HG03460 (cell line): Measurements from ENCODE around the gene PCDHB5.
"Not testable (repeated sequence)": the region's sequence is repeated elsewhere in the genome, so short reads cannot be mapped to it uniquely, and the experiment has no call there.

Experiments used
- ATAC-seq: cut with Tn5 transposase; IDR thresholded peaks from one replicate; pipeline ENCODE4 v1.9.1; 2021; ENCODE audit not compliant: unreplicated experiment

PCDHB5 gene

DNA sequence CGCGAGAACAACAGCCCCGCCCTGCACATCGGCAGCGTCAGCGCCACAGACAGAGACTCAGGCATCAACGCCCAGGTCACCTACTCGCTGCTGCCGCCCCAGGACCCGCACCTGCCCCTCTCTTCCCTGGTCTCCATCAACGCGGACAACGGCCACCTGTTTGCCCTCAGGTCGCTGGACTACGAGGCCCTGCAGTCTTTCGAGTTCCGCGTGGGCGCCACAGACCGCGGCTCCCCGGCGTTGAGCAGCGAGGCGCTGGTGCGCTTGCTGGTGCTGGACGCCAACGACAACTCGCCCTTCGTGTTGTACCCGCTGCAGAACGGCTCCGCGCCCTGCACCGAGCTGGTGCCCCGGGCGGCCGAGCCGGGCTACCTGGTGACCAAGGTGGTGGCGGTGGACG, 16.6 kb downstream of the PCDHB5 start:
- not testable (repeated sequence) for ATAC-seq

GRCh38 chr5:141152096-141152495, 17.1 kb downstream of the PCDHB5 start:
- ATAC-seq, result not testable (repeated sequence)

DNA sequence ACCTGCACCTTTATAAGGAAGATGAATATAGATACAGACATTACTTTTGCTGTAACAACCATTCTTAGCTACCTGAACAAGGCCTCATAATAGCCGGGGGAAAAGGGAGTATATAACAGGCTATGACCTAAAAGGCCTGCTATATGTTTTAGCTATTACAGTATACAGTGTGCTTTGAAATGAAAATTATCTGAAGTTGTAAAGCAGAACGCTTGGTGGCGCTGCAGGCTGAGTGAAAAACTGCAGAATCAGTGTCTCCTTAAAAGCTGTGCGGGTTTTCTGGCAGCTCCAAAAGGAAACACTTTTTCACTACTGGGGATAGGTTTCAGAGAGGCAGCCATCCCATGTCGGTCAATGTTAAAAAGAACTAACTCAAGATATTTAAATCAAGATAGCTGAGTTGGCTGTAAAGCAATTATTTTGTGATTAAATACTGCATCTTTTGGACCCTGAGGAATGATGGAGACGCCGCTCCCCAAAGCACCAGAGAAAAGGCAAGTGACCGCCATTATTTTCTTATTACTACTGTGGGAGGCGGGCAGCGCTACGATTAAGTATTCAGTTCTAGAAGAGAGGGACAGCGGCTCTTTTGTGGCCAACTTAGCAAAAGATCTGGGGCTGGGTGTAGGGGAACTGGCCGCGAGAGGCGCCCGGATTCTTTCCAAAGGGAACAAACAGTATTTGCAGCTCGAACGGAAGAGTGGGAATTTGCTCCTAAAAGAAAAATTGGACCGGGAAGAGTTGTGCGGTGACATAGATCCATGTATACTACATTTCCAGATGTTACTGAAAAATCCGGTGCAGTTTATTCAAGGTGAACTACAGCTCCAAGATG, 20.8 kb downstream of the PCDHB5 start:
- ATAC-seq, result no peak

DNA sequence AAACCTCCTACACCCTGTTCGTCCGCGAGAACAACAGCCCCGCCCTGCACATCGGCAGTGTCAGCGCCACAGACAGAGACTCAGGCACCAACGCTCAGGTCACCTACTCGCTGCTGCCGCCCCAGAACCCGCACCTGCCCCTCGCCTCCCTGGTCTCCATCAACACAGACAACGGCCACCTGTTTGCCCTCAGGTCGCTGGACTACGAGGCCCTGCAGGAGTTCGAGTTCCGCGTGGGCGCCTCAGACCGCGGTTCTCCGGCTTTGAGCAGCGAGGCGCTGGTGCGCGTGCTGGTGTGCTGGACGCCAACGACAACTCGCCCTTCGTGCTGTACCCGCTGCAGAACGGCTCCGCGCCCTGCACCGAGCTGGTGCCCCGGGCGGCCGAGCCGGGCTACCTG, 22.4 kb downstream of the PCDHB5 start:
- not testable (repeated sequence) for ATAC-seq

DNA sequence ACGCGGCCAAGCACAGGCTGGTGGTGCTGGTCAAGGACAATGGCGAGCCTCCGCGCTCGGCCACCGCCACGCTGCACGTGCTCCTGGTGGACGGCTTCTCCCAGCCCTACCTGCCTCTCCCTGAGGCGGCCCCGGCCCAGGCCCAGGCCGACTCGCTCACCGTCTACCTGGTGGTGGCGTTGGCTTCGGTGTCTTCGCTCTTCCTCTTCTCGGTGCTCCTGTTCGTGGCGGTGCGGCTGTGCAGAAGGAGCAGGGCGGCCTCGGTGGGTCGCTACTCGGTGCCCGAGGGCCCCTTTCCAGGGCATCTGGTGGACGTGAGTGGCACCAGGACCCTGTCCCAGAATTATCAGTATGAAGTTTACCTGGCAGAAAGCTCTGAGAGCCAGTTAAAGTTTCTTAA, 22.9 kb downstream of the PCDHB5 start:
- not testable (repeated sequence) for ATAC-seq

DNA sequence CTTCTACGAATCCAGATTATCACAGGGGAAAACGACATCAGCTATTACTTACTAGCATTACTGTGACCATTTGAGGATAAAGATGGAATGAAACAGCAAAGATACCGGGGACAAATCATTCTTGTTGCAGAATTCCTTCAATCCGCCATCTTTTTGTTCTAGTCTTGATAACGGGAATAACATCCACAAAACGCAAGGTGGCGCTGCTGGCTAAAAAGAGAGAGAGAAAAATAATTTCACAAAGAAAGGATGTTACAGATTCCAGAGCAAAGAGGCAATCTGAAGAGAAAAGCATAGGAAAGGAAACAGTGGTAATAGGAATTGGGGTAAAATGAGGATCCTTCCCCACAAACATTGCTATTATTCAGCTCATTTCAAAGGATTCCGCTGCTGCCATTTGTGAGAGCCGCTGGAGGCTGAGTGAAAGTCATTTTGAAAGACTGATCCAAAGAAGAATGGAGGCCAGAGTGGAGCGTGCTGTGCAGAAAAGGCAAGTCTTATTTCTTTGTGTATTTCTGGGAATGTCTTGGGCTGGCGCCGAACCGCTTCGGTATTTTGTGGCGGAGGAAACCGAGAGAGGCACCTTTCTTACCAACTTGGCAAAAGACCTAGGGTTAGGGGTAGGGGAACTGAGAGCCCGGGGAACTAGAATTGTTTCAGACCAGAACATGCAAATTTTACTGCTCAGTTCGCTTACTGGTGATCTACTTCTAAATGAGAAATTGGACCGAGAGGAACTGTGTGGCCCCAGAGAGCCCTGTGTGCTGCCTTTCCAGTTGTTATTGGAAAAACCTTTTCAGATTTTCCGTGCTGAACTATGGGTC, 37.6 kb downstream of the PCDHB5 start, which contains the start of gene PCDHB7:
PCDHB7 (plus strand) TSS at position 264 of the 824 bp plus-strand sequence; CDS start at position 456, 192 bp downstream.
- no peak for ATAC-seq

DNA sequence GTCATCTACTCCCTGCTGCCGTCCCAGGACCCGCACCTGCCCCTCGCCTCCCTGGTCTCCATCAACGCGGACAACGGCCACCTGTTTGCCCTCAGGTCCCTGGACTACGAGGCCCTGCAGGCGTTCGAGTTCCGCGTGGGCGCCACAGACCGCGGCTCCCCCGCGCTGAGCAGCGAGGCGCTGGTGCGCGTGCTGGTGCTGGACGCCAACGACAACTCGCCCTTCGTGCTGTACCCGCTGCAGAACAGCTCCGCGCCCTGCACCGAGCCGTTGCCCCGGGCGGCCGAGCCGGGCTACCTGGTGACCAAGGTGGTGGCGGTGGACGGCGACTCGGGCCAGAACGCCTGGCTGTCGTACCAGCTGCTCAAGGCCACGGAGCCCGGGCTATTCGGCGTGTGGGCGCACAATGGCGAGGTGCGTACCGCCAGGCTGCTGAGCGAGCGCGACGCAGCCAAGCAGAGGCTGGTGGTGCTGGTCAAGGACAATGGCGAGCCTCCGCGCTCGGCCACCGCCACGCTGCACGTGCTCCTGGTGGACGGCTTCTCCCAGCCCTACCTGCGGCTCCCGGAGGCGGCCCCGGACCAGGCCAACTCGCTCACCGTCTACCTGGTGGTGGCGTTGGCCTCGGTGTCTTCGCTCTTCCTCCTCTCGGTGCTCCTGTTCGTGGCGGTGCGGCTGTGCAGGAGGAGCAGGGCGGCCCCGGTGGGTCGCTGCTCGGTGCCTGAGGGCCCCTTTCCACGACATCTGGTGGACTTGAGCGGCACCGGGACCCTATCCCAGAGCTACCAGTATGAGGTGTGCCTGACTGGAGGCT, 39.5 kb downstream of the PCDHB5 start:
- ATAC-seq, result not testable (repeated sequence)

- no peak for ATAC-seq
Measured at GRCh38 chr5:141175933-141176332, 40.9 kb downstream of the PCDHB5 start.

DNA sequence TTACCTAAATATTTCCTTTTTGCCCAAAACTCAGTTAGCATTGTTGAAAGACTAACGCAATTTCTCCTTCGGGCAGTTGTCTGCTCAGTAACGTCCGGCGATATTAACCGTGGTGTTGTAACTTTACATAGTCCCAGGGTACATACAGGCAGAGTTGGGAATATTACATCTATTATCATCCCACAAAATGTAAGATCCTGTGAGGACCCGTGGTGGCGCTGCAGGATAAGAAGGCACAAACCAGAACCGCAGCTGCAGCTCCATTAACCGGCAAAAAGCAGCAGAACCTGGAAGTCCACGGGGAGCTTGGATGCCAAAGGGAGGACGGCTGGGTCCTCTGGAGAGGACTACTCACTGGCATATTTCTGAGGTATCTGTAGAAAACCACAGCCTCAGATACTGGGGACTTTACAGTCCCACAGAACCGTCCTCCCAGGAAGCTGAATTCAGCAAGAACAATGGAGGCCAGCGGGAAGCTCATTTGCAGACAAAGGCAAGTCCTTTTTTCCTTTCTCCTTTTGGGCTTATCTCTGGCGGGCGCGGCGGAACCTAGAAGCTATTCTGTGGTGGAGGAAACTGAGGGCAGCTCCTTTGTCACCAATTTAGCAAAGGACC, 42.7 kb downstream of the PCDHB5 start, which contains the start of gene PCDHB8:
PCDHB8 (plus strand) TSS at position 214 of the 615 bp plus-strand sequence; CDS start at position 459, 245 bp downstream.
- not testable (repeated sequence) for ATAC-seq

DNA sequence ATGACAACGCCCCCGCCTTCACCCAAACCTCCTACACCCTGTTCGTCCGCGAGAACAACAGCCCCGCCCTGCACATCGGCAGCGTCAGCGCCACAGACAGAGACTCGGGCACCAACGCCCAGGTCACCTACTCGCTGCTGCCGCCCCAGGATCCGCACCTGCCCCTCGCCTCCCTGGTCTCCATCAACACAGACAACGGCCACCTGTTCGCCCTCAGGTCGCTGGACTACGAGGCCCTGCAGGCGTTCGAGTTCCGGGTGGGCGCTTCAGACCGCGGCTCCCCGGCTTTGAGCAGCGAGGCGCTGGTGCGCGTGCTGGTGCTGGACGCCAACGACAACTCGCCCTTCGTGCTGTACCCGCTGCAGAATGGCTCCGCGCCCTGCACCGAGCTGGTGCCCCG, 44.4 kb downstream of the PCDHB5 start:
- ATAC-seq, result not testable (repeated sequence)

DNA sequence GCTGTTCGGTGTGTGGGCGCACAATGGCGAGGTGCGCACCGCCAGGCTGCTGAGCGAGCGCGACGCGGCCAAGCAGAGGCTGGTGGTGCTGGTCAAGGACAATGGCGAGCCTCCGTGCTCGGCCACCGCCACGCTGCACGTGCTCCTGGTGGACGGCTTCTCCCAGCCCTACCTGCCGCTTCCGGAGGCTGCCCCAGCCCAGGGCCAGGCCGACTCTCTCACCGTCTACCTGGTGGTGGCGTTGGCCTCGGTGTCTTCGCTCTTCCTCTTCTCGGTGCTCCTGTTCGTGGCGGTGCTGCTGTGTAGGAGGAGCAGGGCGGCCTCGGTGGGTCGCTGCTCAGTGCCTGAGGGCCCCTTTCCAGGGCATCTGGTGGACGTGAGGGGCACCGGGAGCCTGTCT, 44.9 kb downstream of the PCDHB5 start:
- not testable (repeated sequence) for ATAC-seq

DNA sequence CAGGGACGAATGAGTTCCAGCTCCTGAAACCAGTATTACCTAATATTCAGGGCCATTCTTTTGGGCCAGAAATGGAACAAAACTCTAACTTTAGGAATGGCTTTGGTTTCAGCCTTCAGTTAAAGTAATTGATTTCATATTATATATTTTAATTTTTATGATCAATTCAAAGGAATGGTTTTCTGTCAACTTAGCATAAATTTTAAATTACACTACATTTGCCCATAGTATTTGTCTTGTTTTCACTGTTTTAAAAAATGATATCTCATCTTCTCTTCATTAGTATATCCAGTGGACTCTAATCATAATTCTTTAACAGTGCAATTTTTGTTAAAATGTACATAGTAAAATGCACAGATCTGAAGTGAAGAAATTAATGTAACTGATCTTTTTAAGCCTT, 45.3 kb downstream of the PCDHB5 start:
- no peak for ATAC-seq

GRCh38 chr5:141182248-141182647, 47.2 kb downstream of the PCDHB5 start, which contains the start of gene PCDHB16:
Gene PCDHB16 (plus strand): TSS chr5:141182387. CDS start chr5:141182560, 173 bp downstream.
- ATAC-seq, result no peak

DNA sequence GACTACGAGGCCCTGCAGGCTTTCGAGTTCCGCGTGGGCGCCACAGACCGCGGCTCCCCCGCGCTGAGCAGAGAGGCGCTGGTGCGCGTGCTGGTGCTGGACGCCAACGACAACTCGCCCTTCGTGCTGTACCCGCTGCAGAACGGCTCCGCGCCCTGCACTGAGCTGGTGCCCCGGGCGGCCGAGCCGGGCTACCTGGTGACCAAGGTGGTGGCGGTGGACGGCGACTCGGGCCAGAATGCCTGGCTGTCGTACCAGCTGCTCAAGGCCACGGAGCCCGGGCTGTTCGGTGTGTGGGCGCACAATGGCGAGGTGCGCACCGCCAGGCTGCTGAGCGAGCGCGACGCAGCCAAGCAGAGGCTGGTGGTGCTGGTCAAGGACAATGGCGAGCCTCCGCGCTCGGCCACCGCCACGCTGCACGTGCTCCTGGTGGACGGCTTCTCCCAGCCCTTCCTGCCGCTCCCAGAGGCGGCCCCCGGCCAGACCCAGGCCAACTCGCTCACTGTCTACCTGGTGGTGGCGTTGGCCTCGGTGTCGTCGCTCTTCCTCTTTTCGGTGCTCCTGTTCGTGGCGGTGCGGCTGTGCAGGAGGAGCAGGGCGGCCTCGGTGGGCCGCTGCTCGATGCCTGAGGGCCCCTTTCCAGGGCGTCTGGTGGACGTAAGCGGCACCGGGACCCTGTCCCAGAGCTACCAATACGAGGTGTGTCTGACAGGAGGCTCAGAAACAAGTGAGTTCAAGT, 49.3 kb downstream of the PCDHB5 start:
- not testable (repeated sequence) for ATAC-seq

DNA sequence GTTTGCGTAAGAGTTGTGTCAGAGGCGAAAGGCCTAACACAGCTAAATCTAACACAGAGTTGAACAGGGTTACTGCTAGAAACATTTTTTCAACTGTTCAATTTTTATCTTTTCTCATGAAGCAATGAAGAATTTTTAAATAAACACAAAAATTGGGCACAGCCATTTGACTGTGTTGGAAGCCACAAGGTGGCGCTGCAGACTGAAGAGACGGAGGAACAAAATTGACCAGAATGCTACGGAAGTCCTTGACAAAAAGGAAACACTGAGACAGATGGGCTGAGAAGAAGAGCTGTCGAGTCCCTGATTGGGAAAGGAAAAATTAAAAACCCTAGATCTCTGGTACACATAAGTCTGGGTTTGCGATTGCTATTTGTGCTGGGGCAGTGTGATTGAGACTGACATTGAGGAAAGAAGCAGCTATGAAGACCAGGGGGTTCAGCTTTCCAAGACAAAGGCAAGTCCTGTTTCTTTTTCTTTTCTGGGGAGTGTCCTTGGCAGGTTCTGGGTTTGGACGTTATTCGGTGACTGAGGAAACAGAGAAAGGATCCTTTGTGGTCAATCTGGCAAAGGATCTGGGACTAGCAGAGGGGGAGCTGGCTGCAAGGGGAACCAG, 52.0 kb downstream of the PCDHB5 start, which contains the start of gene PCDHB9:
PCDHB9 (plus strand) TSS at position 265 of the 616 bp plus-strand sequence; CDS start at position 423, 158 bp downstream.
- no peak for ATAC-seq
